ENCODE measurements around the gene NPFFR1. TPM values are rescaled to one million over a fixed set of nuclear protein-coding genes. Genes with fewer than 3 reads are reported as not detected.

The NPFFR1 gene
- total RNA-seq, 1 donor from 2014 or later, result not detected

GRCh38 chr10:70330671-70331070 is 46.9 kb upstream of the NPFFR1 start:
- no peak for DNase-seq (ENCODE audit: extremely low spot score, unreplicated experiment)
- Mint-ChIP-seq H3K9me3 (ENCODE audit: unreplicated experiment) (no peaks in the 10 kb centered on the region), H3K27me3 (ENCODE audit: unreplicated experiment) (no peaks in the 10 kb centered on the region), H3K4me1 (ENCODE audit: unreplicated experiment) (peaks cover 29% of the 10 kb centered on the region), H3K36me3 (ENCODE audit: unreplicated experiment) (no peaks in the 10 kb centered on the region), H3K27ac (ENCODE audit: unreplicated experiment) (no peak overlapping the region), H3K4me3 (ENCODE audit: unreplicated experiment) (no peak overlapping the region)
- TF ChIP-seq CTCF (IDR thresholded peaks at IDR 0.05), result no peak

- no peak for DNase-seq (ENCODE audit: extremely low spot score, unreplicated experiment)
Measured at GRCh38 chr10:70328967-70329366, 45.2 kb upstream of the NPFFR1 start.

GRCh38 chr10:70328018-70328417 is 44.2 kb upstream of the NPFFR1 start:
- no peak overlapping the region for H3K27ac Mint-ChIP-seq (ENCODE audit: unreplicated experiment)
- TF ChIP-seq CTCF (IDR thresholded peaks at IDR 0.05), result no peak
- no peak overlapping the region for H3K4me3 Mint-ChIP-seq (ENCODE audit: unreplicated experiment)
- peaks cover 33% of the 10 kb centered on the region for H3K4me1 Mint-ChIP-seq (ENCODE audit: unreplicated experiment)
- H3K9me3 Mint-ChIP-seq (ENCODE audit: unreplicated experiment), result no peaks in the 10 kb centered on the region
- H3K36me3 Mint-ChIP-seq (ENCODE audit: unreplicated experiment), result no peaks in the 10 kb centered on the region
- H3K27me3 Mint-ChIP-seq (ENCODE audit: unreplicated experiment), result no peaks in the 10 kb centered on the region
- no peak for DNase-seq (ENCODE audit: extremely low spot score, unreplicated experiment)

More at GRCh38 chr10:70328967-70329366, 45.2 kb upstream of the NPFFR1 start:
- Mint-ChIP-seq H3K27me3 (ENCODE audit: unreplicated experiment) (no peaks in the 10 kb centered on the region), H3K9me3 (ENCODE audit: unreplicated experiment) (no peaks in the 10 kb centered on the region), H3K27ac (ENCODE audit: unreplicated experiment) (no peak overlapping the region), H3K36me3 (ENCODE audit: unreplicated experiment) (no peaks in the 10 kb centered on the region), H3K4me1 (ENCODE audit: unreplicated experiment) (peaks cover 33% of the 10 kb centered on the region), H3K4me3 (ENCODE audit: unreplicated experiment) (no peak overlapping the region)
- TF ChIP-seq CTCF (IDR thresholded peaks at IDR 0.05), result no peak

GRCh38 chr10:70324951-70325781 is 41.4 kb upstream of the NPFFR1 start:
- Mint-ChIP-seq H3K4me1 (ENCODE audit: unreplicated experiment) (peaks cover 14% of the 10 kb centered on the region), H3K9me3 (ENCODE audit: unreplicated experiment) (no peaks in the 10 kb centered on the region), H3K4me3 (ENCODE audit: unreplicated experiment) (no peak overlapping the region), H3K27ac (ENCODE audit: unreplicated experiment) (no peak overlapping the region), H3K36me3 (ENCODE audit: unreplicated experiment) (no peaks in the 10 kb centered on the region), H3K27me3 (ENCODE audit: unreplicated experiment) (no peaks in the 10 kb centered on the region)
- no peak for DNase-seq (ENCODE audit: extremely low spot score, unreplicated experiment)
- TF ChIP-seq CTCF (IDR thresholded peaks at IDR 0.05), result no peak

GRCh38 chr10:70324339-70324861 is 40.6 kb upstream of the NPFFR1 start:
- Mint-ChIP-seq H3K27me3 (ENCODE audit: unreplicated experiment) (no peaks in the 10 kb centered on the region), H3K36me3 (ENCODE audit: unreplicated experiment) (no peaks in the 10 kb centered on the region), H3K27ac (ENCODE audit: unreplicated experiment) (no peak overlapping the region), H3K4me1 (ENCODE audit: unreplicated experiment) (peaks cover 14% of the 10 kb centered on the region), H3K4me3 (ENCODE audit: unreplicated experiment) (no peak overlapping the region), H3K9me3 (ENCODE audit: unreplicated experiment) (no peaks in the 10 kb centered on the region)
- TF ChIP-seq CTCF (IDR thresholded peaks at IDR 0.05), result no peak
- no peak for DNase-seq (ENCODE audit: extremely low spot score, unreplicated experiment)
